Activated T-cell treated with anti-CD3 and anti-CD28 coated beads, Interleukin-2, amount 50 U/mL, for 24 hours (primary cell): Measurements from ENCODE around the gene C1orf167.

Experiments
- DNase-seq: peaks from one replicate; pipeline ENCODE4 v3.0.0-alpha.2; 2020
- H3K27ac Mint-ChIP-seq: 2 replicates; pipeline ENCODE4 v1.8.0; 2020; ENCODE audit warnings: mild to moderate bottlenecking, mixed read lengths
- H3K27me3 Mint-ChIP-seq: 2 replicates; pipeline ENCODE4 v1.8.0; 2020; ENCODE audit warnings: mixed read lengths
- H3K36me3 Mint-ChIP-seq: 2 replicates; pipeline ENCODE4 v1.8.0; 2020; ENCODE audit warnings: low read depth, mixed read lengths
- H3K4me1 Mint-ChIP-seq: 2 replicates; pipeline ENCODE4 v1.8.0; 2020; ENCODE audit warnings: low read depth, mixed read lengths
- H3K4me3 Mint-ChIP-seq: 2 replicates; pipeline ENCODE4 v1.8.0; 2020; ENCODE audit warnings: mild to moderate bottlenecking, moderate library complexity, mixed read lengths
- H3K9me3 Mint-ChIP-seq: 2 replicates; pipeline ENCODE4 v1.8.0; 2020; ENCODE audit warnings: mixed read lengths

Gene C1orf167

GRCh38 chr1:11744287-11744686 is 17.7 kb upstream of the C1orf167 start:
- H3K27me3 Mint-ChIP-seq: no peaks in the 10 kb centered on the region
- no peaks in the 10 kb centered on the region for H3K9me3 Mint-ChIP-seq
- no peak overlapping the region for H3K4me3 Mint-ChIP-seq
- no peak for DNase-seq
- H3K4me1 Mint-ChIP-seq: peaks cover 43% of the 10 kb centered on the region
- no peak overlapping the region for H3K27ac Mint-ChIP-seq
- H3K36me3 Mint-ChIP-seq: peaks cover 16% of the 10 kb centered on the region

- DNase-seq: no peak
- Mint-ChIP-seq H3K36me3 (peaks cover 23% of the 10 kb centered on the region), H3K4me3 (no peak overlapping the region), H3K27ac (no peak overlapping the region), H3K27me3 (no peaks in the 10 kb centered on the region), H3K9me3 (no peaks in the 10 kb centered on the region), H3K4me1 (peaks cover 28% of the 10 kb centered on the region)
Observed at GRCh38 chr1:11746092-11746491, 15.9 kb upstream of the C1orf167 start.

GRCh38 chr1:11746795-11747487 is 15.1 kb upstream of the C1orf167 start:
- no peaks in the 10 kb centered on the region for H3K27me3 Mint-ChIP-seq
- peaks cover 26% of the 10 kb centered on the region for H3K36me3 Mint-ChIP-seq
- no peaks in the 10 kb centered on the region for H3K9me3 Mint-ChIP-seq
- no peak overlapping the region for H3K4me3 Mint-ChIP-seq
- peaks cover 19% of the 10 kb centered on the region for H3K4me1 Mint-ChIP-seq
- no peak overlapping the region for H3K27ac Mint-ChIP-seq
- DNase-seq: no peak

GRCh38 chr1:11748294-11749202 is 13.4 kb upstream of the C1orf167 start:
- Mint-ChIP-seq H3K9me3 (no peaks in the 10 kb centered on the region), H3K27ac (peak overlapping the region; percentile 75), H3K4me3 (no peak overlapping the region), H3K36me3 (peaks cover 26% of the 10 kb centered on the region), H3K4me1 (peaks cover 15% of the 10 kb centered on the region), H3K27me3 (no peaks in the 10 kb centered on the region)
- no peak for DNase-seq

- Mint-ChIP-seq H3K36me3 (peaks cover 26% of the 10 kb centered on the region), H3K9me3 (no peaks in the 10 kb centered on the region), H3K4me3 (no peak overlapping the region), H3K27ac (peak overlapping the region; percentile 75), H3K27me3 (no peaks in the 10 kb centered on the region), H3K4me1 (peaks cover 15% of the 10 kb centered on the region)
- DNase-seq: peak; percentile 64
Observed at GRCh38 chr1:11749203-11749689, 12.7 kb upstream of the C1orf167 start.

- no peaks in the 10 kb centered on the region for H3K9me3 Mint-ChIP-seq
- H3K4me3 Mint-ChIP-seq: no peak overlapping the region
- H3K27me3 Mint-ChIP-seq: no peaks in the 10 kb centered on the region
- H3K27ac Mint-ChIP-seq: no peak overlapping the region
- peaks cover 26% of the 10 kb centered on the region for H3K36me3 Mint-ChIP-seq
- peaks cover 15% of the 10 kb centered on the region for H3K4me1 Mint-ChIP-seq
- no peak for DNase-seq
Observed at GRCh38 chr1:11749996-11750395, 12.0 kb upstream of the C1orf167 start.

GRCh38 chr1:11751087-11751486 is 10.9 kb upstream of the C1orf167 start:
- no peak for DNase-seq
- Mint-ChIP-seq H3K9me3 (no peaks in the 10 kb centered on the region), H3K36me3 (peaks cover 22% of the 10 kb centered on the region), H3K27me3 (no peaks in the 10 kb centered on the region), H3K4me3 (no peak overlapping the region), H3K27ac (no peak overlapping the region), H3K4me1 (peaks cover 12% of the 10 kb centered on the region)

GRCh38 chr1:11752359-11753088 is 9.5 kb upstream of the C1orf167 start:
- H3K9me3 Mint-ChIP-seq: no peaks in the 10 kb centered on the region
- DNase-seq: no peak
- H3K4me1 Mint-ChIP-seq: peaks cover 8% of the 10 kb centered on the region
- H3K4me3 Mint-ChIP-seq: no peak overlapping the region
- H3K27ac Mint-ChIP-seq: no peak overlapping the region
- no peaks in the 10 kb centered on the region for H3K27me3 Mint-ChIP-seq
- peaks cover 13% of the 10 kb centered on the region for H3K36me3 Mint-ChIP-seq

- Mint-ChIP-seq H3K4me1 (peaks cover 8% of the 10 kb centered on the region), H3K27ac (no peak overlapping the region), H3K27me3 (no peaks in the 10 kb centered on the region), H3K9me3 (no peaks in the 10 kb centered on the region), H3K4me3 (no peak overlapping the region), H3K36me3 (peaks cover 13% of the 10 kb centered on the region)
- DNase-seq: no peak
Observed at GRCh38 chr1:11753555-11754208, 8.3 kb upstream of the C1orf167 start.

- Mint-ChIP-seq H3K27ac (no peak overlapping the region), H3K36me3 (no peaks in the 10 kb centered on the region)
- no peak for DNase-seq
Observed at GRCh38 chr1:11757047-11757446, 4.9 kb upstream of the C1orf167 start.

GRCh38 chr1:11759791-11760190 is 2.2 kb upstream of the C1orf167 start:
- no peak for DNase-seq
- H3K4me1 Mint-ChIP-seq: peaks cover 6% of the 10 kb centered on the region
- no peak overlapping the region for H3K27ac Mint-ChIP-seq
- H3K36me3 Mint-ChIP-seq: no peaks in the 10 kb centered on the region
- H3K9me3 Mint-ChIP-seq: no peaks in the 10 kb centered on the region
- no peak overlapping the region for H3K4me3 Mint-ChIP-seq
- peaks cover 30% of the 10 kb centered on the region for H3K27me3 Mint-ChIP-seq

More at GRCh38 chr1:11757047-11757446, 4.9 kb upstream of the C1orf167 start:
- Mint-ChIP-seq H3K27me3 (peaks cover 11% of the 10 kb centered on the region), H3K4me1 (peaks cover 6% of the 10 kb centered on the region), H3K9me3 (no peaks in the 10 kb centered on the region), H3K4me3 (no peak overlapping the region)

- Mint-ChIP-seq H3K4me1 (peaks cover 6% of the 10 kb centered on the region), H3K9me3 (no peaks in the 10 kb centered on the region), H3K36me3 (no peaks in the 10 kb centered on the region), H3K4me3 (no peak overlapping the region), H3K27me3 (peaks cover 30% of the 10 kb centered on the region), H3K27ac (no peak overlapping the region)
- DNase-seq: no peak
Observed at GRCh38 chr1:11761285-11761684, 708 bp upstream of the C1orf167 start.

GRCh38 chr1:11764115-11764514 is 2.1 kb downstream of the C1orf167 start:
- Mint-ChIP-seq H3K4me3 (no peak overlapping the region), H3K9me3 (no peaks in the 10 kb centered on the region), H3K27ac (no peak overlapping the region), H3K27me3 (peaks cover 30% of the 10 kb centered on the region), H3K36me3 (no peaks in the 10 kb centered on the region), H3K4me1 (peaks cover 6% of the 10 kb centered on the region)
- no peak for DNase-seq

- no peaks in the 10 kb centered on the region for H3K36me3 Mint-ChIP-seq
Observed at GRCh38 chr1:11764519-11764918, 2.5 kb downstream of the C1orf167 start.

More at GRCh38 chr1:11764519-11764918, 2.5 kb downstream of the C1orf167 start:
- no peak overlapping the region for H3K27ac Mint-ChIP-seq
- peaks cover 6% of the 10 kb centered on the region for H3K4me1 Mint-ChIP-seq
- peaks cover 30% of the 10 kb centered on the region for H3K27me3 Mint-ChIP-seq
- DNase-seq: no peak
- H3K4me3 Mint-ChIP-seq: no peak overlapping the region
- H3K9me3 Mint-ChIP-seq: no peaks in the 10 kb centered on the region
